Measurements from ENCODE around the gene NINL. TPM values are rescaled to one million over a fixed set of nuclear protein-coding genes. Genes with fewer than 3 reads are reported as not detected.
"Not testable (repeated sequence)": the region's sequence is repeated elsewhere in the genome, so short reads cannot be mapped to it uniquely, and the experiment has no call there.

The NINL gene
- total and polyA plus RNA-seq, 2 experiments from 2014 or later: 23.2 to 24.5 TPM

GRCh38 chr20:25563876-25564275 is 21.5 kb downstream of the NINL start:
- H3K4me1 ChIP-seq (ENCODE audit: insufficient read depth): peaks cover 5% of the 10 kb centered on the region
- no peaks in the 10 kb centered on the region for H3K27me3 ChIP-seq
- WGBS (ENCODE audit: low lambda C conversion rate, missing lambda C conversion rate): 98% methylated on average over 6 of the region's 6 CpGs
- no peak overlapping the region for H3K27ac ChIP-seq
- H3K79me2 ChIP-seq: peaks cover 82% of the 10 kb centered on the region
- TF ChIP-seq EZH2 (IDR thresholded peaks at IDR 0.05; ENCODE audit: borderline replicate concordance) (no peak), CTCF (IDR thresholded peaks at IDR 0.05; ENCODE audit: poor library complexity) (no peak), EZH2phosphoT487 (IDR thresholded peaks at IDR 0.05; ENCODE audit: low read depth, severe bottlenecking, unreplicated experiment) (no peak)
- no peaks in the 10 kb centered on the region for H3K36me3 ChIP-seq (replicated peaks; ENCODE audit: insufficient read depth, low read depth)
- no peaks in the 10 kb centered on the region for H3K9me2 ChIP-seq (replicated peaks; ENCODE audit: insufficient read depth)
- no peaks in the 10 kb centered on the region for H3K9me3 ChIP-seq (ENCODE audit: low read depth)
- H2AFZ ChIP-seq: no peak overlapping the region
- peaks cover 17% of the 10 kb centered on the region for H4K20me1 ChIP-seq (ENCODE audit: insufficient read depth, poor library complexity, severe bottlenecking)
- DNase-seq (ENCODE audit: low spot score): no peak
- H3K4me3 ChIP-seq: no peak overlapping the region
- no peak overlapping the region for H3K4me2 ChIP-seq

GRCh38 chr20:25563362-25563761 is 22.0 kb downstream of the NINL start:
- H3K79me2 ChIP-seq: peaks cover 82% of the 10 kb centered on the region
- H3K9me2 ChIP-seq (replicated peaks; ENCODE audit: insufficient read depth): no peaks in the 10 kb centered on the region
- H3K27ac ChIP-seq: no peak overlapping the region
- peaks cover 5% of the 10 kb centered on the region for H3K4me1 ChIP-seq (ENCODE audit: insufficient read depth)
- no peaks in the 10 kb centered on the region for H3K27me3 ChIP-seq
- H3K36me3 ChIP-seq (replicated peaks; ENCODE audit: insufficient read depth, low read depth): no peaks in the 10 kb centered on the region
- H4K20me1 ChIP-seq (ENCODE audit: insufficient read depth, poor library complexity, severe bottlenecking): peaks cover 17% of the 10 kb centered on the region
- H3K9me3 ChIP-seq (ENCODE audit: low read depth): no peaks in the 10 kb centered on the region
- no peak overlapping the region for H3K4me3 ChIP-seq
- DNase-seq (ENCODE audit: low spot score): no peak
- no peak overlapping the region for H3K4me2 ChIP-seq
- no peak for TF ChIP-seq CTCF (IDR thresholded peaks at IDR 0.05; ENCODE audit: poor library complexity)
- no peak for TF ChIP-seq EZH2 (IDR thresholded peaks at IDR 0.05; ENCODE audit: borderline replicate concordance)
- TF ChIP-seq EZH2phosphoT487 (IDR thresholded peaks at IDR 0.05; ENCODE audit: low read depth, severe bottlenecking, unreplicated experiment): no peak
- H2AFZ ChIP-seq: no peak overlapping the region

GRCh38 chr20:25561771-25562170 is 23.6 kb downstream of the NINL start:
- not testable (repeated sequence) for H3K4me1 ChIP-seq (ENCODE audit: insufficient read depth); H2AFZ ChIP-seq; H3K9me3 ChIP-seq (ENCODE audit: low read depth); H3K9me2 ChIP-seq (replicated peaks; ENCODE audit: insufficient read depth); H3K27ac ChIP-seq; H3K27me3 ChIP-seq; H3K4me3 ChIP-seq; H3K36me3 ChIP-seq (replicated peaks; ENCODE audit: insufficient read depth, low read depth); H3K4me2 ChIP-seq; DNase-seq (ENCODE audit: low spot score)
- no CpG with 5 or more reads among the region's 31 CpGs for WGBS (ENCODE audit: low lambda C conversion rate, missing lambda C conversion rate)
- Histone ChIP-seq H3K79me2 (peaks cover 82% of the 10 kb centered on the region), H4K20me1 (ENCODE audit: insufficient read depth, poor library complexity, severe bottlenecking) (peaks cover 14% of the 10 kb centered on the region)

GRCh38 chr20:25553819-25554296 is 31.5 kb downstream of the NINL start:
- Histone ChIP-seq H3K27me3 (no peaks in the 10 kb centered on the region), H3K9me3 (ENCODE audit: low read depth) (no peaks in the 10 kb centered on the region), H4K20me1 (ENCODE audit: insufficient read depth, poor library complexity, severe bottlenecking) (peaks cover 20% of the 10 kb centered on the region), H3K36me3 (replicated peaks; ENCODE audit: insufficient read depth, low read depth) (no peaks in the 10 kb centered on the region), H3K4me2 (peak overlapping the region; percentile 39), H3K9me2 (replicated peaks; ENCODE audit: insufficient read depth) (no peaks in the 10 kb centered on the region), H3K27ac (peak overlapping the region; percentile 92), H3K4me3 (no peak overlapping the region), H3K79me2 (peaks cover 80% of the 10 kb centered on the region), H2AFZ (no peak overlapping the region), H3K4me1 (ENCODE audit: insufficient read depth) (peaks cover 50% of the 10 kb centered on the region)
- peak; percentile 69 for DNase-seq (ENCODE audit: low spot score)
- no peak for TF ChIP-seq EZH2phosphoT487 (IDR thresholded peaks at IDR 0.05; ENCODE audit: low read depth, severe bottlenecking, unreplicated experiment)
- no peak for TF ChIP-seq EZH2 (IDR thresholded peaks at IDR 0.05; ENCODE audit: borderline replicate concordance)
- no peak for TF ChIP-seq CTCF (IDR thresholded peaks at IDR 0.05; ENCODE audit: poor library complexity)
- WGBS (ENCODE audit: low lambda C conversion rate, missing lambda C conversion rate): 72% methylated on average over 6 of the region's 6 CpGs
